Measurements from ENCODE around the gene ZNF236.
"Not testable (repeated sequence)": the region's sequence is repeated elsewhere in the genome, so short reads cannot be mapped to it uniquely, and the experiment has no call there.

The ZNF236 gene

DNA sequence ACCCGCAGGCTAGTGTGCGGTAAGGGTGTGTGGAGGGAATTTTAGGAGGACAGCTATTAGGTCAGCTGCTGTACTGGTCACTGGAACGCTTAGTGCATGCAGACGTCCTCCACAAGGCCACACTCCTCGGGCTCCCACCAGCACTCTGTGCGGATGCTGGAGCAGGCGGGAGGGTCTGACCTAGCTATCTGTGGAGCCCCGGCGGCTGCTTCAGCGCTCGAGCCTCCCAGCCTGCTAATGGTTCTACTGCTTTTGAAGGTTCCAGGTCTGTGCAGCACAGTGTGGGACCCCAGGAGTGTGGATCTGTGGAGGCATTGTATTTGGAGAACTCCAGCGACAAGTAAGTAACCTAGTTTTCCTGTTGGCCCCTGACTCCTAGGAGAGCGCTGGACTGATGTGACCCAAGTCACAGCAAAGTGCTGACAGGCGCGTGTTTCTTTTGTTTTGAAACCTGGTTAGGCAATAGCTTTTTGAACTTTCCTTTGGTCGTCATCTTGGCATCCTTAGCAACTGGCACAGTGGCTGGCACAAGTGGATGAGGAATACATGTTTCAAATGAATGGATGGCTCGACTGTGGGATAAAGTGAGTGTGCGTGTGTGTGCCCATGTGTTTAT, 113.5 kb downstream of the ZNF236 start:
- no peak for DNase-seq (ENCODE audit: low read depth)
- TF ChIP-seq, protein P1, sequence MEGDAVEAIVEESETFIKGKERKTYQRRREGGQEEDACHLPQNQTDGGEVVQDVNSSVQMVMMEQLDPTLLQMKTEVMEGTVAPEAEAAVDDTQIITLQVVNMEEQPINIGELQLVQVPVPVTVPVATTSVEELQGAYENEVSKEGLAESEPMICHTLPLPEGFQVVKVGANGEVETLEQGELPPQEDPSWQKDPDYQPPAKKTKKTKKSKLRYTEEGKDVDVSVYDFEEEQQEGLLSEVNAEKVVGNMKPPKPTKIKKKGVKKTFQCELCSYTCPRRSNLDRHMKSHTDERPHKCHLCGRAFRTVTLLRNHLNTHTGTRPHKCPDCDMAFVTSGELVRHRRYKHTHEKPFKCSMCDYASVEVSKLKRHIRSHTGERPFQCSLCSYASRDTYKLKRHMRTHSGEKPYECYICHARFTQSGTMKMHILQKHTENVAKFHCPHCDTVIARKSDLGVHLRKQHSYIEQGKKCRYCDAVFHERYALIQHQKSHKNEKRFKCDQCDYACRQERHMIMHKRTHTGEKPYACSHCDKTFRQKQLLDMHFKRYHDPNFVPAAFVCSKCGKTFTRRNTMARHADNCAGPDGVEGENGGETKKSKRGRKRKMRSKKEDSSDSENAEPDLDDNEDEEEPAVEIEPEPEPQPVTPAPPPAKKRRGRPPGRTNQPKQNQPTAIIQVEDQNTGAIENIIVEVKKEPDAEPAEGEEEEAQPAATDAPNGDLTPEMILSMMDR (IDR thresholded peaks at IDR 0.05; ENCODE audit: control insufficient read depth, extremely low read depth, insufficient read depth) = no peak
- no peak overlapping the region for H3K4me3 ChIP-seq (ENCODE audit: low read depth, low read length)

- TF ChIP-seq, protein P1 (IDR thresholded peaks at IDR 0.05; ENCODE audit: control insufficient read depth, extremely low read depth, insufficient read depth) = no peak
- no peak for DNase-seq (ENCODE audit: low read depth)
- no peak overlapping the region for H3K4me3 ChIP-seq (ENCODE audit: low read depth, low read length)
These were observed 114.5 kb downstream of the ZNF236 start for GRCh38 chr18:76936877-76937276.

DNA sequence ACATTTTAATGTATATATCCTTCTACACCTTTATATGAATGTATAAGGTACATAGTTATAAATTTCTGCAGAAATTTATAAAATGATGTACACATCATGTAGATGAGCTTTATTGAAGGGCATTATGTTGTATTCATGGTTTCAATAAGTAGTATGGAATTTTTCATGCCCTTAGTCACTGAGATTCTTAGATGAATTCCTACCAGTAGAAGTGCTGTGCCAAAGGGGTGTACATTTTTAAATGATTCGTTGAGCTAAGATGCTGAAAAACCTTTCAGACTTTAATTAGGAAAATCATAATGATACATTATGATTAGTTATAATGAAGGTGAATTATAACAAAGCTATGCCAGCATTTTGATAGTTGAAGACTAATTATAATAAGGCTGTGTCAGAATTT, 115.2 kb downstream of the ZNF236 start:
- H3K4me3 ChIP-seq (ENCODE audit: low read depth, low read length) = no peak overlapping the region
- DNase-seq (ENCODE audit: low read depth) = no peak
- TF ChIP-seq, protein P1 (IDR thresholded peaks at IDR 0.05; ENCODE audit: control insufficient read depth, extremely low read depth, insufficient read depth) = no peak

GRCh38 chr18:76938619-76939018, 116.3 kb downstream of the ZNF236 start:
- TF ChIP-seq, protein P1 (IDR thresholded peaks at IDR 0.05; ENCODE audit: control insufficient read depth, extremely low read depth, insufficient read depth) = no peak
- no peak for DNase-seq (ENCODE audit: low read depth)
- H3K4me3 ChIP-seq (ENCODE audit: low read depth, low read length) = no peak overlapping the region

- H3K4me3 ChIP-seq (ENCODE audit: low read depth, low read length) = no peak overlapping the region
- TF ChIP-seq, protein P1 (IDR thresholded peaks at IDR 0.05; ENCODE audit: control insufficient read depth, extremely low read depth, insufficient read depth) = no peak
- DNase-seq (ENCODE audit: low read depth) = no peak
These were observed 118.9 kb downstream of the ZNF236 start for GRCh38 chr18:76941284-76941683.

DNA sequence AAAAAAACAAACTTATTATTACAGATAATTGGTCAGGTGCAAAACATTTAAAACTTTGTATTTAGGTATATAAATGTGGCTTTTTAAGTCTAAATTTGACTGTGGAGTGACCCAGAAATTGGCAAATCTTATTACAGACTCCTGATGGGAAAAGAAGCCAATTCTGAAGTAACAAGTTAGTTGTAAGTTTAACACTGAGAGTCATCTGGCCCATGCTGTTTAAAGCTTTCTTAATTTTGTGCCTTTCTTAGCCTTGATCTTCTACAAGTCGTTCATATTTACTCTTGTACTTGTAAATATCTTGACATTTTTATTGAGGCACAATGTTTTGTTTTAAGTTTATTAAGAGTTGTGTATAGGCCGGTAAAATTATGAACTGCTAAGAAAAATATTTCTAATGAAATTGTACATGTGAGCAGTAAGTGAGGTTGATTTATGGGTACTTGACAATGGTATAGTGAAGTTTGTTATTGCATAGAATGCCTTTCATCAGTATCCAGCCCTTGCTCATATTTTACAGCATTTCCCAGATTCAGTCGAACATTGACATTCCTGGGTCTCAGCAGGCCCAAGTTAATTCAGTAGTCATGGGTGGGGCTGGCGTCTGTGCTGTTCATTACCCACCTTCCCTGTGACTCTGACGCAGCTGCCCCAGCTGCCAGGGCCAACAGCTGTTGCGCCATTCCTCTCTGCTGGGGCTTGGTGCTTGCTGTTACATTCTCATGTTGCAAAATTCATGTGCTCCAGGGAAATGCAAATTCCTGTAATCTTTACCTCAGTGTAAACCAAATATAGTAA, 121.4 kb downstream of the ZNF236 start:
- H3K4me3 ChIP-seq (ENCODE audit: low read depth, low read length) = no peak overlapping the region
- TF ChIP-seq, protein P1 (IDR thresholded peaks at IDR 0.05; ENCODE audit: control insufficient read depth, extremely low read depth, insufficient read depth) = no peak
- no peak for DNase-seq (ENCODE audit: low read depth)

DNA sequence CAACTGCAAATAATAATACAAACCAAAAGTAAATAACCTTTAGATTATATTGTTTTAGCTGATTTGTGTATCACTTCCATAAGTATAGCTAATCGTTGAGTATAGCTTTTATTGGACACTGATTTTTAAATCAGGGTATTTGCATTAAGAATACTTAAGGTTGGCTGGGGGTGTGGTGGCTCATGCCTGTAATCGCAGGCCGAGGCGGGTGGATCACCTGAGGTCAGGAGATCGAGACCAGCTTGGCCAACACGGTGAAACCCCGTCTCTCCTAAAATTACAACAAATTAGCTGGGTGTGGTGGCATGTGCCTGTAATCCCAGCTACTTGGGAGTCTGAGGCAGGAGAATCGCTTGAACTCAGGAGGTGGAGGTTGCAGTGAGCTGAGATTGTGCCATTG, 122.0 kb downstream of the ZNF236 start:
- not testable (repeated sequence) for H3K4me3 ChIP-seq (ENCODE audit: low read depth, low read length); DNase-seq (ENCODE audit: low read depth)

Data from LNCaP clone FGC (cell line).